Neural progenitor cell (in vitro differentiated cells): ENCODE data around the gene SCGN. TPM values are rescaled to one million over a fixed set of nuclear protein-coding genes. Genes with fewer than 3 reads are reported as not detected.

Experiments
- DNase-seq: peaks from one replicate; pipeline ENCODE4 v3.0.0-alpha.2; 2016; ENCODE audit warnings: low spot score
- H2AFZ ChIP-seq: fragments of 200-600 bp; sonication (generic); replicated peaks from 2 replicates; pipeline ENCODE4 v1.6.1; 2016; ENCODE audit warnings: antibody characterized with exemption
- H3F3A ChIP-seq: fragments of 200-600 bp; sonication (generic); 2 replicates; pipeline ENCODE4 v1.6.1; 2016; ENCODE audit warnings: antibody characterized with exemption, low read depth
- H3K27ac ChIP-seq: fragments of 200-600 bp; sonication (generic); 2 replicates; pipeline ENCODE4 v1.5.1; 2016; ENCODE audit warnings: mild to moderate bottlenecking
- H3K27me3 ChIP-seq: fragments of 200-600 bp; sonication (generic); 2 replicates; pipeline ENCODE4 v1.6.1; 2016; ENCODE audit warnings: mild to moderate bottlenecking, moderate library complexity
- H3K36me3 ChIP-seq: fragments of 200-600 bp; sonication (generic); 2 replicates; pipeline ENCODE4 v1.5.1; 2016
- H3K4me1 ChIP-seq: fragments of 200-600 bp; sonication (generic); 2 replicates; pipeline ENCODE4 v1.6.1; 2016; ENCODE audit warnings: mixed run types
- H3K4me2 ChIP-seq: fragments of 200-600 bp; sonication (generic); 2 replicates; pipeline ENCODE4 v1.6.1; 2016
- H3K4me3 ChIP-seq: fragments of 200-600 bp; sonication (generic); 2 replicates; pipeline ENCODE4 v1.5.1; 2016
- H3K79me2 ChIP-seq: fragments of 200-600 bp; sonication (generic); 2 replicates; pipeline ENCODE4 v1.6.1; 2016; ENCODE audit warnings: low read depth
- H3K9ac ChIP-seq: fragments of 200-600 bp; sonication (generic); 2 replicates; pipeline ENCODE4 v1.6.1; 2016
- H3K9me3 ChIP-seq: fragments of 200-600 bp; sonication (generic); 2 replicates; pipeline ENCODE4 v1.5.1; 2016; ENCODE audit warnings: low read depth
- H4K20me1 ChIP-seq: fragments of 200-600 bp; sonication (generic); 2 replicates; pipeline ENCODE4 v1.6.1; 2016; ENCODE audit warnings: low read depth
- H3K27ac Mint-ChIP-seq: 3 replicates; pipeline ENCODE4 v1.8.0; 2021; ENCODE audit warnings: mixed read lengths
- H3K27me3 Mint-ChIP-seq: 2 replicates; pipeline ENCODE4 v1.8.0; 2022; ENCODE audit warnings: low read depth, mild to moderate bottlenecking, inconsistent platforms, moderate library complexity, mixed read lengths; ENCODE audit not compliant: insufficient read depth
- H3K36me3 Mint-ChIP-seq: 3 replicates; pipeline ENCODE4 v1.8.0; 2021; ENCODE audit warnings: mixed read lengths
- H3K4me1 Mint-ChIP-seq: 3 replicates; pipeline ENCODE4 v1.8.0; 2021; ENCODE audit warnings: mixed read lengths
- H3K4me3 Mint-ChIP-seq: 3 replicates; pipeline ENCODE4 v1.8.0; 2021; ENCODE audit warnings: mild to moderate bottlenecking, moderate library complexity, mixed read lengths
- H3K9me3 Mint-ChIP-seq: 3 replicates; pipeline ENCODE4 v1.8.0; 2020; ENCODE audit warnings: mixed read lengths
- CTCF ChIP-seq: fragments of 200-600 bp; sonication (generic); IDR thresholded peaks from 2 replicates; pipeline ENCODE4 v1.5.1; 2017; ENCODE audit warnings: antibody characterized with exemption, mild to moderate bottlenecking
- EZH2 ChIP-seq: fragments of 200-600 bp; sonication (generic); IDR thresholded peaks from 2 replicates; pipeline ENCODE4 v1.6.1; 2017; ENCODE audit warnings: antibody characterized with exemption, mild to moderate bottlenecking, moderate library complexity
- EZH2phosphoT487 ChIP-seq: fragments of 200-600 bp; sonication (generic); IDR thresholded peaks from 2 replicates; pipeline ENCODE4 v1.6.1; 2017; ENCODE audit warnings: antibody characterized with exemption
- total RNA-seq: library from RNA; depleted of rRNA; stranded (reverse); fragments of >200 nt; gene quantifications from 2 replicates; pipeline ENCODE4 v1.2.3, GENCODE V29; 2015; ENCODE audit warnings: low replicate concordance

SCGN gene
- total RNA-seq, 1 donor from 2014 or later = not detected

- Histone ChIP-seq H3K79me2 (no peaks in the 10 kb centered on the region), H3K27ac (no peak overlapping the region), H4K20me1 (peaks cover 14% of the 10 kb centered on the region), H3K4me3 (no peak overlapping the region), H3K27me3 (peaks cover 89% of the 10 kb centered on the region), H3F3A (peaks cover 22% of the 10 kb centered on the region), H2AFZ (no peak overlapping the region), H3K9ac (no peak overlapping the region), H3K36me3 (no peaks in the 10 kb centered on the region), H3K4me1 (peaks cover 41% of the 10 kb centered on the region), H3K9me3 (no peaks in the 10 kb centered on the region), H3K4me2 (no peak overlapping the region)
- H3K27me3 Mint-ChIP-seq = peaks cover 10% of the 10 kb centered on the region
- no peak overlapping the region for H3K27ac Mint-ChIP-seq
- DNase-seq = no peak
- no peaks in the 10 kb centered on the region for H3K9me3 Mint-ChIP-seq
- TF ChIP-seq EZH2 (no peak), EZH2phosphoT487 (no peak), CTCF (no peak)
- no peak overlapping the region for H3K4me3 Mint-ChIP-seq
- peaks cover 26% of the 10 kb centered on the region for H3K4me1 Mint-ChIP-seq
- no peaks in the 10 kb centered on the region for H3K36me3 Mint-ChIP-seq
Measured at GRCh38 chr6:25639653-25640052, 12.4 kb upstream of the SCGN start.

- Mint-ChIP-seq H3K4me3 (no peak overlapping the region), H3K27ac (no peak overlapping the region), H3K9me3 (no peaks in the 10 kb centered on the region), H3K27me3 (peaks cover 10% of the 10 kb centered on the region), H3K4me1 (peaks cover 21% of the 10 kb centered on the region), H3K36me3 (no peaks in the 10 kb centered on the region)
- no peak for TF ChIP-seq EZH2
- no peak for TF ChIP-seq CTCF
- TF ChIP-seq EZH2phosphoT487 = no peak
- Histone ChIP-seq H3K36me3 (no peaks in the 10 kb centered on the region), H4K20me1 (peaks cover 10% of the 10 kb centered on the region), H3K9ac (no peak overlapping the region), H3K4me1 (peaks cover 33% of the 10 kb centered on the region), H2AFZ (no peak overlapping the region), H3K27ac (no peak overlapping the region), H3F3A (peaks cover 14% of the 10 kb centered on the region), H3K4me3 (no peak overlapping the region), H3K79me2 (no peaks in the 10 kb centered on the region), H3K27me3 (peaks cover 90% of the 10 kb centered on the region), H3K4me2 (no peak overlapping the region), H3K9me3 (no peaks in the 10 kb centered on the region)
- no peak for DNase-seq
Measured at GRCh38 chr6:25640446-25640845, 11.6 kb upstream of the SCGN start.

DNA sequence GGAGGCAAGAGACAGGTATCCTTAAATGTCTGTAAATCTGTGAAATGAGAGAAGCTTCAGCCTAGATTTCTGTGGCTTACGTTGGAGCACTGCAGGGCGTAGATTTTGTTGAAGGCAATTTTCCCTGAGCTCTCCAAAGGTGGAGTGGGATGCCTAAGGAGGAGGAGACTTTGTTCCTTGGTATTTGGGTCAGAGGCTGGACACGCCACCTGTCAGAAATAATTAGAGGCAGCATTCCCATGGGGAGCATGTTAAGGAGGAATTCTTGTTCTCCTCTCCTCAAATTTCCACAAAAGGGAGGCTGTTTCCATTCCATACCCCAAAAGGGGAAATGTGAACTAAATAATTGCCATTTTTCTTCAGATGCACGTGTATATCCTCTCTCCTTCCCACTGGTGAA, 11.1 kb upstream of the SCGN start:
- Histone ChIP-seq H3K9me3 (no peaks in the 10 kb centered on the region), H3K4me1 (peaks cover 33% of the 10 kb centered on the region), H3K4me3 (no peak overlapping the region), H3K27ac (no peak overlapping the region), H2AFZ (no peak overlapping the region), H3K27me3 (peaks cover 95% of the 10 kb centered on the region), H3F3A (peaks cover 10% of the 10 kb centered on the region), H3K9ac (no peak overlapping the region), H4K20me1 (peaks cover 7% of the 10 kb centered on the region), H3K79me2 (no peaks in the 10 kb centered on the region), H3K4me2 (no peak overlapping the region), H3K36me3 (no peaks in the 10 kb centered on the region)
- Mint-ChIP-seq H3K4me1 (peaks cover 17% of the 10 kb centered on the region), H3K9me3 (no peaks in the 10 kb centered on the region), H3K27ac (no peak overlapping the region), H3K4me3 (no peak overlapping the region), H3K36me3 (no peaks in the 10 kb centered on the region), H3K27me3 (peaks cover 10% of the 10 kb centered on the region)
- DNase-seq = no peak
- TF ChIP-seq EZH2 (no peak), CTCF (no peak), EZH2phosphoT487 (no peak)
